Transverse colon (tissue), 4 donors: ENCODE measurements around the gene EIF4EBP2. TPM values are rescaled to one million over a fixed set of nuclear protein-coding genes. Genes with fewer than 3 reads are reported as not detected.
A peak's percentile ranks its signal among the peaks of the same experiment; 100 is the strongest.

Experiments
- DNase-seq: peaks from one replicate; pipeline ENCODE4 v3.0.0-alpha.2; 2019
- H3K27ac ChIP-seq, 4 donors: fragments of 200-600 bp; sonication (generic); 2 replicates each; pipeline ENCODE4 v1.5.1; 2016 to 2018; ENCODE audit warnings: inconsistent platforms in 4 of 4
- H3K27me3 ChIP-seq: fragments of 200-600 bp; sonication (generic); 2 replicates; pipeline ENCODE4 v1.5.1; 2017; ENCODE audit warnings: inconsistent platforms
- H3K36me3 ChIP-seq, 4 donors: fragments of 200-600 bp; sonication (generic); 2 replicates each; pipeline ENCODE4 v1.5.1; 2017 to 2019; ENCODE audit warnings: inconsistent platforms in 4 of 4
- H3K4me1 ChIP-seq, 4 donors: fragments of 200-600 bp; sonication (generic); 2 replicates each; pipeline ENCODE4 v1.5.1; 2017 to 2020; ENCODE audit warnings: inconsistent platforms in 4 of 4
- H3K4me3 ChIP-seq, 4 donors: fragments of 200-600 bp; sonication (generic); 1 replicate in 1 of 4; 2 replicates in 3 of 4; pipeline versions ENCODE4 v1.5.1 to v1.6.1; 2017 to 2019; ENCODE audit warnings: inconsistent platforms in 4 of 4
- H3K9me3 ChIP-seq, 2 donors: fragments of 200-600 bp; sonication (generic); 2 replicates each; pipeline ENCODE4 v1.5.1; 2017 to 2019; ENCODE audit warnings: inconsistent platforms in 2 of 2
- EP300 ChIP-seq: sonication (generic); formaldehyde crosslinking; IDR thresholded peaks from one replicate; pipeline ENCODE4 v1.6.1; 2017; ENCODE audit warnings: antibody characterized with exemption, low read depth
- POLR2A ChIP-seq: fragments of 450-650 bp; IDR thresholded peaks from one replicate; pipeline ENCODE4 v1.6.1; 2016; ENCODE audit warnings: antibody characterized with exemption, mild to moderate bottlenecking, moderate library complexity
- POLR2AphosphoS5 ChIP-seq, 3 donors: sonication (generic); formaldehyde crosslinking; IDR thresholded peaks; one replicate each; pipeline ENCODE4 v1.6.1; 2016; ENCODE audit warnings: antibody characterized with exemption in 3 of 3
- WGBS, 2 donors: methylation state at CpG; one replicate each; pipeline ENCODE4 v1.1.5; 2018; ENCODE audit warnings: low coverage in 1 of 2; 5-methylcytosine and 5-hydroxymethylcytosine counted together
- in situ Hi-C, 4 donors: fragments of 200-750 bp; cut with MboI; loops; one replicate each; pipeline versions ENCODE4 v1.15.0 to v1.15.1; 2017; ENCODE audit warnings: low sequenced_read_pairs in 3 of 4, low pct_ligation_motif_present in 1 of 4, low pct_unique_long_range_greater_than_20kb in 1 of 4
- intact Hi-C: fragments of 100-400 bp; cut with DNase I; formaldehyde crosslinking; loops from one replicate; pipeline ENCODE4 v1.15.1; 2023; ENCODE audit warnings: low total_unique reads
- total RNA-seq, 4 donors: library from RNA; depleted of rRNA; stranded (reverse); fragments of >200 nt; gene quantifications; one replicate each; pipeline ENCODE4 v1.1.0, GENCODE V29; 2016
- TF ChIP-seq, protein P1 (sequence below), 5 experiments: fragments of 200-600 bp in 3 of 5; fragments of 450-650 bp in 2 of 5; sonication (generic) in 3 of 5; IDR thresholded peaks; 1 replicate in 2 of 5; 2 replicates in 3 of 5; pipeline ENCODE4 v1.5.1; 2016 to 2017; ENCODE audit warnings: antibody characterized with exemption in 5 of 5, inconsistent platforms in 3 of 5, mild to moderate bottlenecking in 2 of 5, moderate library complexity in 1 of 5

Gene EIF4EBP2, protein sequence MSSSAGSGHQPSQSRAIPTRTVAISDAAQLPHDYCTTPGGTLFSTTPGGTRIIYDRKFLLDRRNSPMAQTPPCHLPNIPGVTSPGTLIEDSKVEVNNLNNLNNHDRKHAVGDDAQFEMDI
- 100 to 1,000 TPM in 3 of 4 donors, 10 to 100 TPM in 1; 43.6 to 117 (median 110) TPM for total RNA-seq

DNA sequence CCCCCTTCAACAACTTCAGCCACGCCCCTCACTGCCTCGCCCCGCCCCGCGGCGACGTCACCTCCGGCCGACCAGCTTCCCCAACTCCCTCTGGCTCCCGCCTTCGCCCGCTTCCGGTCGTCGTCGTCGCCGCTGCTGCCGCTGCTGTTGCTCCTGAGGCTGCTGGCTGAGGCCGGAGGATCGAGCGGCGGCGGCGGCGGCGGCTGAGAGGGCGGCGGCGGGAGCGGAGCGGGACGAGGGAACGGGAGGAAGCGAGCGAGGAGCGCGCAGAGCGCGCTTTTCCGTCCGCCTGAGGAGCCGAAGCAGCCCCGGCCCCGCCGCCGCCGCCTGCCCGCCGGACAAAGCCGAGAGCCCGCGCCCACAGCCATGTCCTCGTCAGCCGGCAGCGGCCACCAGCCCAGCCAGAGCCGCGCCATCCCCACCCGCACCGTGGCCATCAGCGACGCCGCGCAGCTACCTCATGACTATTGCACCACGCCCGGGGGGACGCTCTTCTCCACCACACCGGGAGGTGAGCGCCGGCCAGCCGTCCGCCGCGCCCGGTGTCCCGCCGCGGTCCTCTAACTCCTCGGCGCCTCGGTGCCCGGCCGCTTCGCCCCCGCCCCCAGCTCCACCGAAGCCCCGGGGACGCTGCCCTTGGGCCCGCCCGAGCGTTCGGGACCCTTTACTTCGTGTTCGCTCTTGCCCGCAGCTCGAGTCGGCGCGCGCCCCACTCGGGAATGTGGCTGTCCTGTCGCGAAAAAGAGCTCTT lies at the start of gene EIF4EBP2:
Gene EIF4EBP2 (plus strand): TSS at position 110 of the 751 bp plus-strand sequence. CDS start 257 bp downstream, at position 367.
- no peaks in the 10 kb centered on the region for H3K36me3 ChIP-seq
- H3K4me1 ChIP-seq: peaks cover 6 to 32% (median 20%) of the 10 kb centered on the region in 4 donors
- peak within 1 kb of the TSS; percentile 84 to 98 (median 90) for H3K4me3 ChIP-seq
- peak; percentile 100 for DNase-seq
- TF ChIP-seq EP300 (no peak), POLR2A (peak; percentile 99), POLR2AphosphoS5 (IDR thresholded peaks at IDR 0.05) (peak; percentile 100)
- TF ChIP-seq, protein P1, sequence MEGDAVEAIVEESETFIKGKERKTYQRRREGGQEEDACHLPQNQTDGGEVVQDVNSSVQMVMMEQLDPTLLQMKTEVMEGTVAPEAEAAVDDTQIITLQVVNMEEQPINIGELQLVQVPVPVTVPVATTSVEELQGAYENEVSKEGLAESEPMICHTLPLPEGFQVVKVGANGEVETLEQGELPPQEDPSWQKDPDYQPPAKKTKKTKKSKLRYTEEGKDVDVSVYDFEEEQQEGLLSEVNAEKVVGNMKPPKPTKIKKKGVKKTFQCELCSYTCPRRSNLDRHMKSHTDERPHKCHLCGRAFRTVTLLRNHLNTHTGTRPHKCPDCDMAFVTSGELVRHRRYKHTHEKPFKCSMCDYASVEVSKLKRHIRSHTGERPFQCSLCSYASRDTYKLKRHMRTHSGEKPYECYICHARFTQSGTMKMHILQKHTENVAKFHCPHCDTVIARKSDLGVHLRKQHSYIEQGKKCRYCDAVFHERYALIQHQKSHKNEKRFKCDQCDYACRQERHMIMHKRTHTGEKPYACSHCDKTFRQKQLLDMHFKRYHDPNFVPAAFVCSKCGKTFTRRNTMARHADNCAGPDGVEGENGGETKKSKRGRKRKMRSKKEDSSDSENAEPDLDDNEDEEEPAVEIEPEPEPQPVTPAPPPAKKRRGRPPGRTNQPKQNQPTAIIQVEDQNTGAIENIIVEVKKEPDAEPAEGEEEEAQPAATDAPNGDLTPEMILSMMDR (IDR thresholded peaks at IDR 0.05): peak in 1 of 5 experiments; percentile 2
- in situ Hi-C loops: no loop called here
- H3K27me3 ChIP-seq: no peaks in the 10 kb centered on the region
- peak within 1 kb of the TSS; percentile 99 to 100 (median 100) for H3K27ac ChIP-seq
- WGBS, 2 donors: 1% methylated on average over 58 of the region's 103 CpGs; no CpG with 5 or more reads in 1 of the 2 donors
- intact Hi-C loops: no loop called here
- no peaks in the 10 kb centered on the region for H3K9me3 ChIP-seq

DNA sequence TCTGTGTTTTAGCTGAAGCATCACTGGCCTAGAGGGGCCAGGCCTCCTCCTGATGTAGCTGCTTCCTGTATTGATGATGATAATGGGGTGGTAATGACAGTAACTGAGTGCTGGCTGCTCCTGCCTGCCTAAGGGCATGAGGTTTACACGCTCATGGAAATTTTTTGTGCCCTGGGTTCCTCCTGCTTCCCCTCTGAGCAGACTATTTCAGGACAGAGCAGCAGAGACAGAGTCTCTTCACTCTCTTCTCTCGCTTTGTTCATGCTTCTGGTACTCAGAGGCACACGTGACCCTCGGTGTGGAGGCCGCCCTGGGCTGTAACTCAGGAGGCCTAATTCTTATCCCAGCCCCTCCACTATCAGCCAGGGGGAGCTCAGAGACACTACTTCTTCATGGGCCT lies 49.4 kb upstream of the EIF4EBP2 start:
- no peak overlapping the region for H3K27ac ChIP-seq
- H3K9me3 ChIP-seq: no peaks in the 10 kb centered on the region
- peaks cover 0 to 19% (median 4%) of the 10 kb centered on the region in 4 donors for H3K4me1 ChIP-seq
- in situ Hi-C loops (no loop called here), intact Hi-C loops (no loop called here)
- no peaks in the 10 kb centered on the region for H3K36me3 ChIP-seq
- no peak for DNase-seq
- TF ChIP-seq, protein P1 (IDR thresholded peaks at IDR 0.05): no peak
- no peak for TF ChIP-seq POLR2A
- no peak for TF ChIP-seq POLR2AphosphoS5 (IDR thresholded peaks at IDR 0.05)
- TF ChIP-seq EP300: no peak
- no peaks in the 10 kb centered on the region for H3K27me3 ChIP-seq
- H3K4me3 ChIP-seq: no peak overlapping the region
- 74 to 90% methylated on average over 3 to 5 of the region's 5 CpGs for WGBS, 2 donors

DNA sequence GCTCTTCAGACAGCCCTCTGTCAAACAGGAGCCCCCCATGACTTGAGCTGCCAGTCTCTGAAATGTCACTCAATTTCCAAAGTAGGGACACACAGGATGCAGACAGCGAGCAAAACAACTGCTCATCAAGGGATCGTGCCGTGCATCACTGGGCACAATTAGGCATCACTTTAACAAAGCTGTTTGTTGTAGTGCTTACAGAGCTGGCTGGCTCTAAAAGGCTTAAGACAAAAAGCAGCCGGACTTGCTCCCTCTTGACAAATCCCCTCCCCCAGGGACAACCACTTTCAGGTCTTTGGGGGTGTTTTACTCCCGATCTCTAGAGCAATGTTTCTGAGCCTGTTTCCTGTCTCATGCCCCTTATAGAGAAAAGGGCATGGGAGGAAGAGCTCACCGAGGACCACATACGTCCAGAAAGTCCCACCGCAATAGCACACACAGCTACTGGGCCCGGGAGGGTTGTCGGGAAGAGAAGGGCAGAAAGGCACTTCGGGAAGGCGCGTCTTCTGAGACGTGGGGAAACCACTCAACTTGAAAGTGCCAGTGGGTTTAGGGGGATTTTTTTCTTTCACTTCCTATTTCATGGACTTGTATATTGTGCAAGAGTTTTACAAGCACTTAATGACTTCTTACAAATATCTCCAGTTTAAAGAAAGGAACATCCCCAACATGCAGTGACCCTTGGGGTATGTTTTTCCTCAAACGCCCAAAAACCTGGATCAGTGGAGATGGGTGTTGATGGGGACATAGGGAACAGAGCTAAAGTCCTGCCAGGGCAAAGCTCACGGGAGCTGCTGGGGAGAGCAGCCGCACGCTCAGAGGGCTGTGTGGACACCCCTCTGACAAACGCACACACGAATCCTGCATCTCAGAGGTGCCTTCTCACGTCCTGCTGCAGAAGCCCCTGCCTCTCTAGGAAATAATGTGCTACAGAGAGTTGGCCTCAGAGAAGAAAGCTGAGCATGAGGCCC lies 48.6 kb upstream of the EIF4EBP2 start:
- 56 to 67% methylated on average over 7 to 21 of the region's 21 CpGs for WGBS, 2 donors
- intact Hi-C loops: no loop called here

DNA sequence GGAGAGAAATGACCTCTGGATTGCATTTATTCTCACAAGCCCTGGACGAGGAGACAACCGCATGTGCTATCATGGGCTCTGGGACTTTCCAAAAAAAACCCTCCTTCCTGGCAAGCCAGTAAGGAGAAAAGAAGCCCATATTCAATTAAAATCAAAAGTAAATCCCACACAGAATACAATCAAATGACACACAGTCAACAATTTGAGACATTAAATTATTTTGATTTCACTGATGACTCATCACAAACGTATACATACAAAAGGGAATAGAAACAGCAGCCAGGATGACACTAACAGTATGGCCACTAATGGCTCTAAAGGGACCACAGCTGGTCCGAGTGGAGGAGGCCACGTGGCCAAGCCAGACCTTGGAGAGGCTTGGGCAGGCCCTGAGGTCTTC lies 46.4 kb upstream of the EIF4EBP2 start:
- Histone ChIP-seq H3K9me3 (no peaks in the 10 kb centered on the region), H3K27ac (no peak overlapping the region), H3K27me3 (no peaks in the 10 kb centered on the region), H3K36me3 (no peaks in the 10 kb centered on the region), H3K4me3 (no peak overlapping the region), H3K4me1 (peaks cover 0 to 19% (median 4%) of the 10 kb centered on the region in 4 donors)
- 49 to 60% methylated on average over 5 of the region's 5 CpGs for WGBS, 2 donors
- in situ Hi-C loops: no loop called here
- intact Hi-C loops: no loop called here
- no peak for DNase-seq
- TF ChIP-seq POLR2AphosphoS5 (IDR thresholded peaks at IDR 0.05) (no peak), POLR2A (no peak), EP300 (no peak)
- TF ChIP-seq, protein P1 (IDR thresholded peaks at IDR 0.05): no peak

More for the DNA sequence above, 48.6 kb upstream of the EIF4EBP2 start:
- H3K27ac ChIP-seq: peak overlapping the region in 1 of 4 donors; percentile 37
- peak; percentile 27 for DNase-seq
- H3K27me3 ChIP-seq: no peaks in the 10 kb centered on the region
- TF ChIP-seq EP300 (no peak), POLR2A (no peak), POLR2AphosphoS5 (IDR thresholded peaks at IDR 0.05) (no peak)
- no peak overlapping the region for H3K4me3 ChIP-seq
- H3K9me3 ChIP-seq: no peaks in the 10 kb centered on the region
- peaks cover 0 to 19% (median 4%) of the 10 kb centered on the region in 4 donors for H3K4me1 ChIP-seq
- in situ Hi-C loops: no loop called here
- H3K36me3 ChIP-seq: no peaks in the 10 kb centered on the region
